HG02798 (cell line): ENCODE measurements around the gene BACH2.
"Not testable (repeated sequence)": the region's sequence is repeated elsewhere in the genome, so short reads cannot be mapped to it uniquely, and the experiment has no call there.

Experiments used
- ATAC-seq: cut with Tn5 transposase; IDR thresholded peaks from one replicate; pipeline ENCODE4 v1.9.1; 2021; ENCODE audit warnings: mild to moderate bottlenecking; ENCODE audit not compliant: unreplicated experiment, poor library complexity

The BACH2 gene

GRCh38 chr6:89986650-89987074 lies 310.0 kb downstream of the BACH2 start:
- ATAC-seq, result no peak

GRCh38 chr6:89985751-89986493 lies 310.7 kb downstream of the BACH2 start:
- no peak for ATAC-seq

GRCh38 chr6:89984926-89985750 lies 311.5 kb downstream of the BACH2 start:
- ATAC-seq, result no peak

- ATAC-seq, result no peak
These were observed 316.3 kb downstream of the BACH2 start for GRCh38 chr6:89980353-89980752.

- ATAC-seq, result no peak
These were observed 317.0 kb downstream of the BACH2 start for GRCh38 chr6:89979481-89980119.

GRCh38 chr6:89978749-89979145 lies 317.9 kb downstream of the BACH2 start:
- no peak for ATAC-seq

- ATAC-seq, result no peak
These were observed 318.6 kb downstream of the BACH2 start for GRCh38 chr6:89977808-89978748.

- ATAC-seq, result no peak
These were observed 320.0 kb downstream of the BACH2 start for GRCh38 chr6:89976694-89977020.

GRCh38 chr6:89975991-89976693 lies 320.5 kb downstream of the BACH2 start:
- no peak for ATAC-seq

GRCh38 chr6:89975366-89975765 lies 321.3 kb downstream of the BACH2 start:
- no peak for ATAC-seq

- ATAC-seq, result no peak
These were observed 321.8 kb downstream of the BACH2 start for GRCh38 chr6:89974834-89975233.

- no peak for ATAC-seq
These were observed 324.6 kb downstream of the BACH2 start for GRCh38 chr6:89972025-89972381.

GRCh38 chr6:89971338-89972024 lies 325.2 kb downstream of the BACH2 start:
- ATAC-seq, result not testable (repeated sequence)

- no peak for ATAC-seq
These were observed 325.9 kb downstream of the BACH2 start for GRCh38 chr6:89970609-89971337.

- ATAC-seq, result no peak
These were observed 326.6 kb downstream of the BACH2 start for GRCh38 chr6:89970072-89970471.

- no peak for ATAC-seq
These were observed 329.7 kb downstream of the BACH2 start for GRCh38 chr6:89966913-89967312.

GRCh38 chr6:89966228-89966544 lies 330.5 kb downstream of the BACH2 start:
- no peak for ATAC-seq

- no peak for ATAC-seq
These were observed 331.0 kb downstream of the BACH2 start for GRCh38 chr6:89965441-89966227.
